Small intestine (tissue), 7 donors: Measurements from ENCODE around the gene PGAM5. TPM values are rescaled to one million over a fixed set of nuclear protein-coding genes. Genes with fewer than 3 reads are reported as not detected.
"Not testable (repeated sequence)": the region's sequence is repeated elsewhere in the genome, so short reads cannot be mapped to it uniquely, and the experiment has no call there.

Experiments used
- DNase-seq, 2 donors: peaks; one replicate each; pipeline versions ENCODE4 v3.0.0 to v3.0.0-alpha.2; 2013
- FAIRE-seq: peaks from 2 replicates; lab custom pipeline; 2012; peaks lifted over from hg19 to GRCh38; lab: Jason Lieb, UNC
- H3K27ac ChIP-seq, 3 donors: one replicate each; pipeline ENCODE4 v1.5.1; 2013; ENCODE audit warnings: low read length in 2 of 3, mild to moderate bottlenecking in 2 of 3, control low read depth in 1 of 3, inconsistent platforms in 1 of 3, low read depth in 1 of 3, moderate library complexity in 1 of 3
- H3K27me3 ChIP-seq, 3 donors: one replicate each; pipeline ENCODE4 v1.6.1; 2013; ENCODE audit warnings: low read length in 3 of 3, inconsistent platforms in 1 of 3; ENCODE audit not compliant: control insufficient read depth in 3 of 3, insufficient read depth in 3 of 3
- H3K36me3 ChIP-seq, 3 donors: one replicate each; pipeline ENCODE4 v1.6.1; 2013; ENCODE audit warnings: low read length in 3 of 3, inconsistent platforms in 1 of 3, low read depth in 1 of 3, mild to moderate bottlenecking in 1 of 3, moderate library complexity in 1 of 3; ENCODE audit not compliant: control insufficient read depth in 3 of 3, insufficient read depth in 2 of 3
- H3K4me1 ChIP-seq, 3 donors: one replicate each; pipeline ENCODE4 v1.6.1; 2013; ENCODE audit warnings: low read length in 2 of 3, inconsistent platforms in 1 of 3, low read depth in 1 of 3, mild to moderate bottlenecking in 1 of 3, moderate library complexity in 1 of 3; ENCODE audit not compliant: control insufficient read depth in 3 of 3, insufficient read depth in 2 of 3
- H3K4me3 ChIP-seq, 3 donors: one replicate each; pipeline ENCODE4 v1.5.1; 2013; ENCODE audit warnings: low read length in 3 of 3, control low read depth in 1 of 3, inconsistent platforms in 1 of 3, low read depth in 1 of 3, mild to moderate bottlenecking in 1 of 3, moderate library complexity in 1 of 3
- H3K9me3 ChIP-seq, 2 donors: one replicate each; pipeline ENCODE4 v1.6.1; 2013; ENCODE audit warnings: low read depth in 1 of 2, low read length in 1 of 2; ENCODE audit not compliant: control insufficient read depth in 2 of 2, insufficient read depth in 1 of 2
- WGBS, 3 donors: extraction: QIAGEN DNeasy Blood & Tissue Kit; methylation state at CpG; one replicate each; pipeline ENCODE4 v1.1.7; 2013; 5-methylcytosine and 5-hydroxymethylcytosine counted together
- polyA plus RNA-seq, 4 donors: library from polyadenylated mRNA; stranded (reverse) in 3 of 4; unstranded in 1 of 4; fragments of 200-250 nt in 3 of 4; fragments of 120-200 nt in 1 of 4; gene quantifications; one replicate each; pipeline versions ENCODE4 v1.2.1 to v1.2.3, GENCODE V29; 2013
- donor health status: healthy with polysubstance abuse.
- donor health status: control.
- donor health status: control.
- donor health status: Bipolar disorder and iron deficiency.
- donor health status: healthy.

Gene PGAM5
- polyA plus RNA-seq, 4 donors: 9.5 to 35.5 (median 15.8) TPM

DNA sequence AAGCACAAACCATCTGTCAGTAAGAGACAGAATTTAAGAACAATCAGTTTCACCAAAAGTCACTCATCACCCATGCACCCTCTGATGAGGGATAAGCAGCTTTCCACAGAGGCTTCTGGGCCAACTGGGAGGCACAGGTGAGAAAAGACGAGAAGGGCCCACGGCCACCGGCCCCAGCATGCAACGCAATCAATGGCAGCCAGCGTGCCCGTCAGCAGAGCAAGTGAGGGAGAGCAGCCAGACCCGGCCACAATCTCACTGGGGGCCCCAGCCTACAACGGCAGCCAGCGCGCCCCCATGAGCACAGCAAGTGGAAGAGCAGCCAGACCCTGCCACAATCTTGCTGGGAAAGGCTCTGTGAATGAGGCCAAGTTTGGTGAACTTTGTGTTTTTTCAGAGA is 37.7 kb downstream of the PGAM5 start:
- Histone ChIP-seq H3K27me3 (no peaks in the 10 kb centered on the region), H3K27ac (no peak overlapping the region), H3K36me3 (peaks cover 23 to 89% (median 43%) of the 10 kb centered on the region in 3 donors), H3K4me1 (no peaks in the 10 kb centered on the region), H3K9me3 (no peaks in the 10 kb centered on the region), H3K4me3 (no peak overlapping the region)
- DNase-seq (no peak), FAIRE-seq (no peak)
- whole genome bisulfite sequencing, 3 donors: 87 to 92% (median 92%) methylated on average over 10 of the region's 10 CpGs

DNA sequence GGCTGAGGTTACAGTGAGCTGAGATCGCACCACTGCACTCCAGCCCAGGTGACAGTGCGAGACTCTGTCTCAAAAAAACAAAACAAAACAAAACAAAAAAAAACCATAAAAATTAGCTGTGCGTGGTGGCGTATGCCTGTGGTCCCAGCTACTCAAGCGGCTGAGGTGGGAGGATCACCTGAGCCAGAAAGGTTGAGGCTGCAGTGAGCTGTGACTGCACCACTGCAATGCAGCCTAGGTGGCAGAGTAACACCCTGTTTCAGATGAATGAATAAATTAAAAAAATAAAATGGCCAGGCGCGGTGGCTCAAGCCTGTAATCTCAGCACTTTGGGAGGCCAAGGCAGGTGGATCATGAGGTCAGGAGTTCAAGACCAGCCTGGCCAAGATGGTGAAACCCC is 43.0 kb downstream of the PGAM5 start:
- H3K27ac ChIP-seq: not testable (repeated sequence)

DNA sequence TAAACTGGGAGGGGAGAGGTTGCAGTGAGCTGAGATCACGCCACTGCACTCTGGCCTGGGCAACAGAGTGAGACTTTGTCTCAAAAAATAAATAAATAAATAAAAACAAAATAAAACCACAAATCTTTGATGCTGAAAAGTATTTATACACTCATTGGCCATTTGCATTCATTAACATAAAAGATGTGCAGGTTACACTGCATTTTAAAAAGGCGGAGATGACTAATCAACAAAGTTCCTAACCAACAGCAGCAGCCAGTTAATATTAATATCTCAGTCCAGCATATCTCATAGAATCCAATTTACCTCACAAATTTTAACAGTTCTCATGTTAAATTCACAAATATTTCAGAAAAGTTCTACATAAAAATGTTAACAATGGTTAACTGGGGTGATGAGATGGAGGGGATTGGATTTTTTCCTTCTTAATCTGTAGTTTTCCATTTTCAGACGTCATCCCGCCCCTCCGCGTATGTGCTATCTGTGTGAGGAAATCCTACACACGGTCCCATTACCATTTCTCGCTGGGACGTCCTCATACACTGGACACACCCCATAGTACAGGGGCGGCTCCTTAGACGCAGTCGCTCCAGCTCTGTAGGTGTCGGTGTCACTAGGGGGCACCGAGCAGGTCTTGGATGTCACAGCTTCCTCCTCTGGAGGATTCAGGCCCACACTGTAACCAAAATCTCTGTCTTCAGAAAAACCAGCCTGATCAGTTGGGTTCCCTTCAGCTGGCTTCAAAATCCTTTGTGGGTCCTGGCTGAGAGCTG is 43.7 kb downstream of the PGAM5 start:
- no peak overlapping the region for H3K4me3 ChIP-seq
- H3K27me3 ChIP-seq: no peaks in the 10 kb centered on the region
- no peak for DNase-seq
- 84 to 87% (median 87%) methylated on average over 14 of the region's 14 CpGs for WGBS, 3 donors
- H3K27ac ChIP-seq: no peak overlapping the region
- no peaks in the 10 kb centered on the region for H3K4me1 ChIP-seq
- no peak for FAIRE-seq
- no peaks in the 10 kb centered on the region for H3K9me3 ChIP-seq
- H3K36me3 ChIP-seq: peaks cover 13 to 79% (median 18%) of the 10 kb centered on the region in 3 donors

More for the DNA sequence above, 43.0 kb downstream of the PGAM5 start:
- DNase-seq, FAIRE-seq, H3K4me3 ChIP-seq, H3K9me3 ChIP-seq, H3K27me3 ChIP-seq, H3K4me1 ChIP-seq: not testable (repeated sequence)
- H3K36me3 ChIP-seq: peaks cover 16 to 79% (median 20%) of the 10 kb centered on the region in 3 donors
- WGBS, 3 donors: 92 to 94% (median 93%) methylated on average over 7 of the region's 7 CpGs

DNA sequence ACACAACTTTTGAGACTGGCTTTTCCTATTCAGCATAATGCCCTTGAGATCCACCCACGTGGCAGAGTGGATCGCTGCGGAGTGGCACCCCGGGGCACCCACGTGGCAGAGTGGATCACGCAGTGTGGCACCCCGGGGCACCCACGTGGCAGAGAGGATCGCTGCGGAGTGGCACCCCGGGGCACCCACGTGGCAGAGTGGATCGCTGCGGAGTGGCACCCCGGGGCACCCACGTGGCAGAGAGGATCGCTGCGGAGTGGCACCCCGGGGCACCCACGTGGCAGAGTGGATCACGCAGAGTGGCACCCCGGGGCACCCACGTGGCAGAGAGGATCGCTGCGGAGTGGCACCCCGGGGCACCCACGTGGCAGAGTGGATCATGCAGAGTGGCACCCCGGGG is 48.2 kb downstream of the PGAM5 start:
- H3K9me3 ChIP-seq, FAIRE-seq, DNase-seq, H3K27me3 ChIP-seq, H3K4me3 ChIP-seq, H3K27ac ChIP-seq, H3K4me1 ChIP-seq: not testable (repeated sequence)
- peaks cover 3 to 41% (median 6%) of the 10 kb centered on the region in 3 donors for H3K36me3 ChIP-seq
- 85 to 88% (median 86%) methylated on average over 22 to 28 of the region's 28 CpGs for WGBS, 3 donors

DNA sequence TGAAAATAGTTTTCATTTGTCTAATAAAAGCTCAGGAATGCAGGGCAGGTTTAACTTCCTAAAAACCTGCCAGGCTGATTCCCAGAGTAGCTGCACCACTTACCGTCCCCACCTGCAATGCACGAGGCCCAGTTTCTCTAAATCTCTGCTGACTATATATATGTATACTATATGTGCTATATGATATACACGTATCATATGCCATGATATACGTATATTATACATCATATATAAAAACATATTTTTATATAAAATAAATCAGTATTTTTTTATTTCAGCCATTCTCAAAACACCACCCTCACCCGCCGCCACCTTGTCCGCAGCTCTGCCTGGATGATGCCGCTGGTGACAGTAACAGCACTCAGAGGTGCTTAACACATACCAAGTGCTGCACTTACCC is 48.7 kb downstream of the PGAM5 start:
- FAIRE-seq: no peak
- Histone ChIP-seq H3K36me3 (peaks cover 2 to 41% (median 6%) of the 10 kb centered on the region in 3 donors), H3K27ac (no peak overlapping the region), H3K4me3 (no peak overlapping the region), H3K4me1 (peaks cover 0 to 6% (median 0%) of the 10 kb centered on the region in 3 donors), H3K27me3 (no peaks in the 10 kb centered on the region), H3K9me3 (no peaks in the 10 kb centered on the region)
- DNase-seq: no peak
- WGBS, 3 donors: 94 to 98% (median 96%) methylated on average over 8 of the region's 8 CpGs

DNA sequence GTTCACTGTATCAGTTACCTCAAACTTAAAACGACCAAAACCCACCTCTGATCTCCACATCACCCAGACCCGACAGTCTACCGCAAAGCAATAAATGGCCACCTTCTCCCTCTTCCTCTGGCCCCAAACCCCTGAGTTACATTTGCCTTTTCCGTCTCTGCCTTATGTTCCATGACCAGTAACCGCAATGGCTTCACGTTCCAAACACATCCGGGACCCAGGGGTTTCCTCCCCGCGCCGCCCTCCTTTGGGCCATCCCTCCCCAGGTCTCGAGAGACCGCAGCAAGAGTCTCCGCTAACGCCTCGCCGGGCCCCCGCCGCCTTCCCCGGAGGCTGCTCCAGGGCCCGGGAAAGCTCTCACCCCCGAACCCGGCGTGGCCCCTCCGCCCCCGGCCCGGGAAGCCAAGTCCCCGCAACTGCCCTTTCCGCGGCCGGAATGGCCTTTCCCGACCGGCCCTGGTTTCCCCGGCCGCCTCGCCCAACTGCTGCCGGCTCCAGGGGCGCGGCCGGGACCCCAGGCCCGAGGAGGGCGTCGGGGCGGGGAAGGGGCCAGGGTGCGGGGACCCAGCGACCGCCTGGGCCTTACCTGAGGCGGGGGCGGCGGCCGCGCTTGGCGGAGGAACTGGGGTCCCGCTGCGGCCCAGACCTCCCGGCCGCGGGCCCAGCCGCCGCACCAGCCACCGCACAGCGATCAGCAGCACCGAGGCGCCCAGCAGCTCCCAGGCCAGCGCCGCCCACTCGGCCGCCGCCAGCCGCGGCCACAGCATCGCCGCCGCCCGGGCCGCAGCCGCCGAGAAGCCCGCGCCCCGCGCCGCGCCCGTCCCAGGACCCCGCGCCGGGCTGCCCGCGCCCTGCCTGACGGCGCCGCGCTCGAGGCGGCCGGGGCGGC is 50.6 kb downstream of the PGAM5 start, which contains the start of gene ANKLE2:
Gene ANKLE2, minus strand, starts transcription at position 801 of the 889 bp plus-strand sequence. Its CDS starts 34 bp downstream, at position 767.
- WGBS, 3 donors: 0 to 1% (median 1%) methylated on average over 50 to 97 of the region's 97 CpGs
- Histone ChIP-seq H3K4me1 (peaks cover 0 to 6% (median 0%) of the 10 kb centered on the region in 3 donors), H3K9me3 (no peaks in the 10 kb centered on the region), H3K36me3 (peaks cover 0 to 30% (median 3%) of the 10 kb centered on the region in 3 donors), H3K27me3 (no peaks in the 10 kb centered on the region), H3K4me3 (peak within 1 kb of the TSS; percentile 82 to 99 (median 86)), H3K27ac (peak within 1 kb of the TSS; percentile 89 to 99 (median 94))
- peak; percentile 55 to 78 for DNase-seq
- no peak for FAIRE-seq

DNA sequence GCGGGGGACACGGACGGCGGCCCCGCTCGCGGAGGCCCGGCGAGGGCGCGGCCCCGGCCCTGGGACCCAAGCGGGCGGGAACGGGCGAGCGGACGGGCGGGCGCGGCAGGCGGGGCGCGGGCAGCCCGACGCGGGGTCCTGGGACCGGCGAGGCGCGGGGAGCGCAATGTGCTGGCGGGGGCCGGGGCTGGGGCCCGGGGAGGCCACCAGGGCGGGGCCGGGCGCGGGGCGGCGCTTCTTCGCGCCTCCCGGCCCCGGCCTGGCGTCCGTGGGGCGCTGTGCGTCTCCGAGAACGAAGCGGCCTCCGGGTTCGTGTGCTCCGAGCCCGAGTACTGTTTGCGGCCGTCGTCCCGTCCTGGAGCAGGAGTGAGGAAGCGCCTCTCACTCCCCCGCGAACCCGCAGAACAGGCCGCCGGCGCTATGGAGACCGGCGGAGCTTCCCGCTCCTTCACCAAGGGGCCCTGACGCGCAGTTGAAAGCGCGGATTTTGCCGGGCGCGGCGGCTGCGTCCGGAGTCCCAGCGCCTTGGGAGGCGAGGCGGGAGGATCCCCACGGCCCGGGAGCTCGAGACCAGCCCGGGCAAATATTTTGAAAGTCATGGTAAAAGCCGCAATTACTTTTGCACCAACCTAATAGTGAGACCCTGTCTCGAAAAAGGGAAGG is 51.4 kb downstream of the PGAM5 start:
- H3K4me3 ChIP-seq: peak overlapping the region; percentile 82 to 99 (median 86)
- H3K27me3 ChIP-seq: no peaks in the 10 kb centered on the region
- H3K36me3 ChIP-seq: peaks cover 0 to 25% (median 3%) of the 10 kb centered on the region in 3 donors
- DNase-seq (peak; percentile 87 to 94), FAIRE-seq (no peak)
- H3K27ac ChIP-seq: peak overlapping the region; percentile 89 to 99 (median 94)
- H3K4me1 ChIP-seq: peaks cover 0 to 6% (median 0%) of the 10 kb centered on the region in 3 donors
- no peaks in the 10 kb centered on the region for H3K9me3 ChIP-seq
- 0 to 1% (median 0%) methylated on average over 54 to 89 of the region's 89 CpGs for WGBS, 3 donors

DNA sequence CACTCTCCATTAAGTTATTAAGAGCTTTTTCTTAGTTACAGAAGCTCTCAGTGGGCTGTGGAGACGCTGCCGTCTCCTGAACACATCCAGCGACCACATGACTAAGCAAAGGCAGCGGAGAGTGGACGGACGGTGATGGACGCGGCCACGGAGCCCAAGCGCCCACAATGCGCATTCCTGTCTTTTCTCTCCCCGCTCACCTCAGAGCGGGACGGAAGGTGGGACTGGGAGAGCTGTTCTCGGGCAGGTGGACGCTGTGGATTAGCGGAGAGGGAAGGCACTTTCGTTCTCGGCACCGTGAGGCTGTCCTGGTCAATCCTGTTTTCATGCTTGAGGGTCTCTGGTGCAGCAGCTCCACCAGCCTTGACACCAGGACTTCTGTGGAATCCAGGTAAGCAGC is 53.6 kb downstream of the PGAM5 start:
- Histone ChIP-seq H3K4me3 (no peak overlapping the region), H3K36me3 (peaks cover 0 to 8% (median 0%) of the 10 kb centered on the region in 3 donors), H3K27me3 (no peaks in the 10 kb centered on the region), H3K4me1 (peaks cover 0 to 6% (median 0%) of the 10 kb centered on the region in 3 donors), H3K9me3 (no peaks in the 10 kb centered on the region), H3K27ac (no peak overlapping the region)
- DNase-seq (no peak), FAIRE-seq (no peak)
- 92 to 95% (median 94%) methylated on average over 20 of the region's 20 CpGs for WGBS, 3 donors
